Activated gamma-delta T cell treated with anti-CD3 and anti-CD28 coated beads, Interleukin-2, amount 50 U/mL, for 16 hours (primary cell): Measurements from ENCODE around the gene VWA8.
"Not testable (repeated sequence)": the region's sequence is repeated elsewhere in the genome, so short reads cannot be mapped to it uniquely, and the experiment has no call there.

Experiments
- DNase-seq: peaks from one replicate; pipeline ENCODE4 v3.0.0-alpha.2; 2020; ENCODE audit warnings: low read depth

The VWA8 gene

GRCh38 chr13:41682001-41682400 lies 278.9 kb downstream of the VWA8 start:
- no peak for DNase-seq

- no peak for DNase-seq
Observed at GRCh38 chr13:41681587-41681986, 279.3 kb downstream of the VWA8 start.

GRCh38 chr13:41680900-41681299 lies 280.0 kb downstream of the VWA8 start:
- no peak for DNase-seq

- no peak for DNase-seq
Observed at GRCh38 chr13:41678848-41679247, 282.1 kb downstream of the VWA8 start.

GRCh38 chr13:41678249-41678648 lies 282.7 kb downstream of the VWA8 start:
- no peak for DNase-seq

GRCh38 chr13:41675306-41675705 lies 285.6 kb downstream of the VWA8 start:
- no peak for DNase-seq

- DNase-seq = no peak
Observed at GRCh38 chr13:41674246-41674645, 286.7 kb downstream of the VWA8 start.

- DNase-seq = no peak
Observed at GRCh38 chr13:41673640-41674039, 287.3 kb downstream of the VWA8 start.

- DNase-seq = no peak
Observed at GRCh38 chr13:41670873-41671443, 290.0 kb downstream of the VWA8 start.

- no peak for DNase-seq
Observed at GRCh38 chr13:41668130-41668757, 292.7 kb downstream of the VWA8 start.

GRCh38 chr13:41666644-41667043 lies 294.3 kb downstream of the VWA8 start:
- no peak for DNase-seq

- no peak for DNase-seq
Observed at GRCh38 chr13:41660411-41660810, 300.5 kb downstream of the VWA8 start.

- DNase-seq = no peak
Observed at GRCh38 chr13:41658057-41658661, 302.8 kb downstream of the VWA8 start.

- DNase-seq = no peak
Observed at GRCh38 chr13:41655997-41656396, 304.9 kb downstream of the VWA8 start.

GRCh38 chr13:41654796-41655195 lies 306.1 kb downstream of the VWA8 start:
- no peak for DNase-seq

- DNase-seq = no peak
Observed at GRCh38 chr13:41652735-41653361, 308.1 kb downstream of the VWA8 start.

GRCh38 chr13:41651413-41652058 lies 309.4 kb downstream of the VWA8 start:
- DNase-seq = no peak

GRCh38 chr13:41650706-41651105 lies 310.2 kb downstream of the VWA8 start:
- DNase-seq = no peak

GRCh38 chr13:41649659-41650058 lies 311.2 kb downstream of the VWA8 start:
- DNase-seq = no peak

GRCh38 chr13:41648314-41648935 lies 312.5 kb downstream of the VWA8 start:
- no peak for DNase-seq

- DNase-seq = not testable (repeated sequence)
Observed at GRCh38 chr13:41647699-41648313, 313.1 kb downstream of the VWA8 start.

GRCh38 chr13:41645331-41645730 lies 315.6 kb downstream of the VWA8 start:
- DNase-seq = no peak
